ENCODE measurements around the gene NUMA1.

DNA sequence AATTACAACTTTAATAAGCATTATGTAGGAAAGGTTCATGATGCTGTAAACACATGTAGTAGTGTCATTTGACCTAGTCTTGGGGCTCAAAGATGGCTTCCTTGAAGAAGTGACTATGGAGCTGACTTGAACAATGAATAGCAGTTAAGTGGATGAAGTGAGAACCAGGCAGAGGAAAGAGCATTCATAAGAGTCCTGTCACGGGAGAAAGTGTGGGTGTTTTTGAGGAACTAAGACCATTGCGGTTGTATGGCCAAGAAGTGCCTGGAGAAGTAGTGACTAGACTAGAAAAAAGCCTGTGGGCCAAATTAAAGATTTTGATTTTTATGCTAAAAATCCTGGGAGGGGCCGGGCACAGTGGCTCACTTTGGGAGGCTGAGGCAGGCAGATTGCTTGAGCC lies 88.8 kb downstream of the NUMA1 start:
- TF ChIP-seq POLR2AphosphoS5 (IDR thresholded peaks at IDR 0.05; ENCODE audit: borderline replicate concordance, low read depth, low read length) (no peak), EZH2 (IDR thresholded peaks at IDR 0.05) (no peak), FOXP2 (optimal IDR thresholded peaks at IDR 0.05; ENCODE audit: control extremely low read depth, extremely low read length, insufficient read depth) (no peak)

Measured in SK-N-MC (cell line).